Trophoblast cell (in vitro differentiated cells and primary cell): ENCODE measurements around the gene DLG2.

Experiments
- DNase-seq, 2 donors: peaks; one replicate each; pipeline ENCODE4 v3.0.0-alpha.2; 2016
- H2AFZ ChIP-seq: 2 replicates; pipeline ENCODE4 v1.6.1; 2013; ENCODE audit warnings: low read length, moderate library complexity, mild to moderate bottlenecking; ENCODE audit not compliant: insufficient read depth, poor library complexity
- H2AK5ac ChIP-seq: 2 replicates; pipeline ENCODE4 v1.6.1; 2013; ENCODE audit warnings: mild to moderate bottlenecking, low read length
- H2BK120ac ChIP-seq: 2 replicates; pipeline ENCODE4 v1.6.1; 2013; ENCODE audit warnings: low read length, mild to moderate bottlenecking, moderate library complexity; ENCODE audit not compliant: insufficient read depth, poor library complexity
- H2BK12ac ChIP-seq: 2 replicates; pipeline ENCODE4 v1.6.1; 2013; ENCODE audit warnings: mild to moderate bottlenecking, low read length, moderate library complexity
- H2BK5ac ChIP-seq: 2 replicates; pipeline ENCODE4 v1.6.1; 2013; ENCODE audit warnings: low read length, low read depth, moderate library complexity, mild to moderate bottlenecking; ENCODE audit not compliant: poor library complexity
- H3K14ac ChIP-seq: 2 replicates; pipeline ENCODE4 v1.6.1; 2013; ENCODE audit warnings: mild to moderate bottlenecking, low read length
- H3K18ac ChIP-seq: 2 replicates; pipeline ENCODE4 v1.6.1; 2013; ENCODE audit warnings: mild to moderate bottlenecking, low read length
- H3K23ac ChIP-seq: 2 replicates; pipeline ENCODE4 v1.6.1; 2013; ENCODE audit warnings: low read length
- H3K27ac ChIP-seq: 2 replicates; pipeline ENCODE4 v1.5.1; 2013; ENCODE audit warnings: low read depth, mild to moderate bottlenecking, inconsistent platforms, low read length, moderate library complexity
- H3K27me3 ChIP-seq: 2 replicates; pipeline ENCODE4 v1.6.1; 2013; ENCODE audit warnings: inconsistent platforms, mild to moderate bottlenecking, low read length, moderate library complexity; ENCODE audit not compliant: insufficient read depth
- H3K36me3 ChIP-seq, 2 experiments: 1 replicate in 1 of 2; 2 replicates in 1 of 2; pipeline ENCODE4 v1.6.1; 2013; ENCODE audit warnings: low read length in 2 of 2, mild to moderate bottlenecking in 2 of 2, moderate library complexity in 1 of 2; ENCODE audit not compliant: insufficient read depth in 2 of 2, control insufficient read depth in 1 of 2
- H3K4ac ChIP-seq: 2 replicates; pipeline ENCODE4 v1.6.1; 2013; ENCODE audit warnings: low read depth, mild to moderate bottlenecking, low read length, moderate library complexity
- H3K4me1 ChIP-seq, 2 experiments: 1 replicate in 1 of 2; 2 replicates in 1 of 2; pipeline ENCODE4 v1.6.1; 2013; ENCODE audit warnings: low read length in 2 of 2, mild to moderate bottlenecking in 2 of 2, moderate library complexity in 1 of 2; ENCODE audit not compliant: insufficient read depth in 2 of 2, control insufficient read depth in 1 of 2
- H3K4me2 ChIP-seq: 2 replicates; pipeline ENCODE4 v1.6.1; 2013; ENCODE audit warnings: inconsistent platforms, mild to moderate bottlenecking, low read length, moderate library complexity
- H3K4me3 ChIP-seq: 2 replicates; pipeline ENCODE4 v1.5.1; 2013; ENCODE audit warnings: mild to moderate bottlenecking, low read depth, low read length, inconsistent platforms
- H3K79me1 ChIP-seq: one replicate; pipeline ENCODE4 v1.6.1; 2013; ENCODE audit warnings: low read length
- H3K79me2 ChIP-seq: 2 replicates; pipeline ENCODE4 v1.6.1; 2013; ENCODE audit warnings: low read length, mild to moderate bottlenecking; ENCODE audit not compliant: control insufficient read depth, insufficient read depth, poor library complexity
- H3K9ac ChIP-seq: 2 replicates; pipeline ENCODE4 v1.6.1; 2013; ENCODE audit warnings: mild to moderate bottlenecking, low read length
- H3K9me3 ChIP-seq: 2 replicates; pipeline ENCODE4 v1.6.1; 2013; ENCODE audit warnings: low read depth, mild to moderate bottlenecking, control low read depth, inconsistent platforms, low read length; ENCODE audit not compliant: insufficient read depth
- H4K12ac ChIP-seq: 2 replicates; pipeline ENCODE4 v1.6.1; 2013; ENCODE audit warnings: low read depth, mild to moderate bottlenecking, low read length, moderate library complexity
- H4K8ac ChIP-seq: 2 replicates; pipeline ENCODE4 v1.6.1; 2013; ENCODE audit warnings: low read depth, mild to moderate bottlenecking, low read length, moderate library complexity
- H4K91ac ChIP-seq: one replicate; pipeline ENCODE4 v1.6.1; 2013; ENCODE audit warnings: low read depth, mild to moderate bottlenecking, low read length, moderate library complexity
- WGBS: extraction: QIAGEN DNeasy Blood & Tissue Kit; methylation state at CpG from one replicate; pipeline ENCODE4 v1.1.7; 2013; ENCODE audit warnings: missing lambda C conversion rate; ENCODE audit not compliant: insufficient read length, insufficient coverage; ENCODE audit errors: extremely low coverage; 5-methylcytosine and 5-hydroxymethylcytosine counted together

DLG2 gene

GRCh38 chr11:83641511-83641910, 1985.6 kb downstream of the DLG2 start:
- Histone ChIP-seq H3K23ac (no peak overlapping the region), H4K8ac (no peak overlapping the region), H2BK120ac (no peak overlapping the region), H4K12ac (no peak overlapping the region), H2BK12ac (no peak overlapping the region), H3K79me2 (no peaks in the 10 kb centered on the region), H3K9ac (no peak overlapping the region), H3K4ac (no peak overlapping the region), H3K18ac (no peak overlapping the region), H3K27ac (no peak overlapping the region), H3K36me3 (no peaks in the 10 kb centered on the region), H3K9me3 (no peaks in the 10 kb centered on the region), H3K79me1 (no peaks in the 10 kb centered on the region), H2BK5ac (no peak overlapping the region), H4K91ac (no peak overlapping the region), H3K4me2 (no peak overlapping the region), H2AK5ac (no peak overlapping the region), H3K27me3 (no peaks in the 10 kb centered on the region), H3K4me3 (no peak overlapping the region), H3K14ac (no peak overlapping the region), H2AFZ (no peak overlapping the region), H3K4me1 (no peaks in the 10 kb centered on the region)
- DNase-seq = no peak
- no CpG with 5 or more reads among the region's 7 CpGs for WGBS

- Histone ChIP-seq H2BK5ac (no peak overlapping the region), H3K9ac (no peak overlapping the region), H4K8ac (no peak overlapping the region), H3K27ac (no peak overlapping the region), H3K4me3 (no peak overlapping the region), H3K9me3 (no peaks in the 10 kb centered on the region), H3K4ac (no peak overlapping the region), H2BK120ac (no peak overlapping the region), H3K79me2 (no peaks in the 10 kb centered on the region), H3K14ac (no peak overlapping the region), H3K4me2 (no peak overlapping the region), H2BK12ac (no peak overlapping the region), H4K12ac (no peak overlapping the region), H2AFZ (no peak overlapping the region), H3K79me1 (no peaks in the 10 kb centered on the region), H3K27me3 (no peaks in the 10 kb centered on the region), H3K36me3 (no peaks in the 10 kb centered on the region), H2AK5ac (no peak overlapping the region), H4K91ac (no peak overlapping the region), H3K4me1 (no peaks in the 10 kb centered on the region), H3K18ac (no peak overlapping the region), H3K23ac (no peak overlapping the region)
- no peak for DNase-seq
- no CpG with 5 or more reads among the region's 5 CpGs for WGBS
These were observed 1987.0 kb downstream of the DLG2 start for GRCh38 chr11:83639995-83640758.

- Histone ChIP-seq H2BK12ac (no peak overlapping the region), H3K79me2 (no peaks in the 10 kb centered on the region)
- DNase-seq = no peak
These were observed 1992.0 kb downstream of the DLG2 start for GRCh38 chr11:83635166-83635565.

GRCh38 chr11:83630211-83630610, 1996.9 kb downstream of the DLG2 start:
- Histone ChIP-seq H2AFZ (no peak overlapping the region), H3K27ac (no peak overlapping the region), H3K4me2 (no peak overlapping the region), H4K12ac (no peak overlapping the region), H3K23ac (no peak overlapping the region), H3K9ac (no peak overlapping the region), H3K4me1 (no peaks in the 10 kb centered on the region), H3K36me3 (no peaks in the 10 kb centered on the region), H2AK5ac (no peak overlapping the region), H3K9me3 (no peaks in the 10 kb centered on the region), H3K4ac (no peak overlapping the region), H3K79me1 (no peaks in the 10 kb centered on the region), H4K8ac (no peak overlapping the region), H3K18ac (no peak overlapping the region), H3K4me3 (no peak overlapping the region), H3K27me3 (no peaks in the 10 kb centered on the region), H3K79me2 (no peaks in the 10 kb centered on the region), H2BK120ac (no peak overlapping the region), H2BK5ac (no peak overlapping the region), H2BK12ac (no peak overlapping the region), H3K14ac (no peak overlapping the region), H4K91ac (no peak overlapping the region)
- no peak for DNase-seq
- WGBS = no CpG with 5 or more reads among the region's 1 CpG

More at GRCh38 chr11:83635166-83635565, 1992.0 kb downstream of the DLG2 start:
- Histone ChIP-seq H4K91ac (no peak overlapping the region), H3K9me3 (no peaks in the 10 kb centered on the region), H3K4ac (no peak overlapping the region), H2AK5ac (no peak overlapping the region), H3K4me2 (no peak overlapping the region), H3K4me3 (no peak overlapping the region), H3K18ac (no peak overlapping the region), H4K12ac (no peak overlapping the region), H4K8ac (no peak overlapping the region), H3K14ac (no peak overlapping the region), H3K4me1 (no peaks in the 10 kb centered on the region), H3K27ac (no peak overlapping the region), H3K36me3 (no peaks in the 10 kb centered on the region), H3K9ac (no peak overlapping the region), H3K79me1 (no peaks in the 10 kb centered on the region), H2BK5ac (no peak overlapping the region), H3K27me3 (no peaks in the 10 kb centered on the region), H2BK120ac (no peak overlapping the region), H2AFZ (no peak overlapping the region), H3K23ac (no peak overlapping the region)
- WGBS = no CpG with 5 or more reads among the region's 3 CpGs
